Stimulated activated naive CD8-positive, alpha-beta T cell treated with anti-CD3 and anti-CD28 coated beads, Interleukin-15, amount 100 ng/mL, for 72 hours (primary cell): ENCODE results near the gene CUTA.
A peak's percentile ranks its signal among the peaks of the same experiment; 100 is the strongest.
"Not testable (repeated sequence)": the region's sequence is repeated elsewhere in the genome, so short reads cannot be mapped to it uniquely, and the experiment has no call there.

Experiments used
- ATAC-seq: fragments of 150-1000 bp; cut with Tn5 transposase; 2 replicates; pipeline ENCODE4 v1.10.0; 2021; ENCODE audit warnings: mild to moderate bottlenecking, moderate library complexity
- DNase-seq, 2 donors: peaks; one replicate each; pipeline ENCODE4 v3.0.0; 2021 to 2022
- H3K27ac Mint-ChIP-seq, 2 donors: one replicate each; pipeline ENCODE4 v1.8.0; 2022; ENCODE audit warnings: mild to moderate bottlenecking in 2 of 2, mixed read lengths in 2 of 2, moderate library complexity in 2 of 2
- H3K27me3 Mint-ChIP-seq: one replicate; pipeline ENCODE4 v1.8.0; 2022; ENCODE audit warnings: mixed read lengths
- H3K4me1 Mint-ChIP-seq: one replicate; pipeline ENCODE4 v1.8.0; 2022; ENCODE audit warnings: mild to moderate bottlenecking, mixed read lengths
- H3K4me3 Mint-ChIP-seq, 2 donors: one replicate each; pipeline ENCODE4 v1.8.0; 2022; ENCODE audit warnings: mild to moderate bottlenecking in 2 of 2, mixed read lengths in 2 of 2, moderate library complexity in 1 of 2
- H3K9me3 Mint-ChIP-seq, 2 donors: one replicate each; pipeline ENCODE4 v1.8.0; 2022; ENCODE audit warnings: mixed read lengths in 2 of 2

CUTA gene

DNA sequence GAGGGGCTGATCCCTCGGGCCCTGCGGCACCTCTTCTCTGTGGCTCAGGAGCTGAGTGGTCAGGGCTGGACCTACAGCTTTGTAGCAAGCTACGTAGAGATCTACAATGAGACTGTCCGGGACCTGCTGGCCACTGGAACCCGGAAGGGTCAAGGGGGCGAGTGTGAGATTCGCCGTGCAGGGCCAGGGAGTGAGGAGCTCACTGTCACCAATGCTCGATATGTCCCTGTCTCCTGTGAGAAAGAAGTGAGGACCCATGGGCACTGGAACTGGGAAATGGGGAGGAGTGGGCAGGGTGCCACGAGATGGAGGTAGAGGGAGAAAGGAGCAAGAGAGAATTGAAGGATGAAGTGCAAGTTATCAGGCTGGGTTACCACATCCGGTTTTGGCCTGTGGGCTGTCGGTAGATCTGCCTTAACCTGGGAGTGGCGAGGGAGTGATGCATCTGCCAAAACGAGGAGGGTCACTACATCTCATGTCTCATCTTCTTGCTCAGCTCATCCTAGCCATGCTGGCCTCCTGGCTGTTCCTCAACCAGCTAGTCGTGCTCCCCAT is 12.4 kb downstream of the CUTA start:
- peaks cover 15% of the 10 kb centered on the region for H3K4me1 Mint-ChIP-seq
- peak overlapping the region in 1 of 2 donors; percentile 50 for H3K27ac Mint-ChIP-seq
- H3K27me3 Mint-ChIP-seq: no peaks in the 10 kb centered on the region
- no peak overlapping the region for H3K4me3 Mint-ChIP-seq
- no peak for ATAC-seq
- DNase-seq: no peak
- H3K9me3 Mint-ChIP-seq: no peaks in the 10 kb centered on the region

DNA sequence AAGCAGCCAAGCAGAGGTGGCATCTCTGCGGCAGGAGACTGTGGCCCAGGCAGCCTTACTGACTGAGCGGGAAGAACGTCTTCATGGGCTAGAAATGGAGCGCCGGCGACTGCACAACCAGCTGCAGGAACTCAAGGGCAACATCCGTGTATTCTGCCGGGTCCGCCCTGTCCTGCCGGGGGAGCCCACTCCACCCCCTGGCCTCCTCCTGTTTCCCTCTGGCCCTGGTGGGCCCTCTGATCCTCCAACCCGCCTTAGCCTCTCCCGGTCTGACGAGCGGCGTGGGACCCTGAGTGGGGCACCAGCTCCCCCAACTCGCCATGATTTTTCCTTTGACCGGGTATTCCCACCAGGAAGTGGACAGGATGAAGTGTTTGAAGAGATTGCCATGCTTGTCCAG is 13.0 kb downstream of the CUTA start:
- ATAC-seq: no peak
- H3K4me1 Mint-ChIP-seq: peaks cover 12% of the 10 kb centered on the region
- no peak for DNase-seq
- H3K4me3 Mint-ChIP-seq: no peak overlapping the region
- no peaks in the 10 kb centered on the region for H3K9me3 Mint-ChIP-seq
- H3K27me3 Mint-ChIP-seq: no peaks in the 10 kb centered on the region
- H3K27ac Mint-ChIP-seq: no peak overlapping the region

DNA sequence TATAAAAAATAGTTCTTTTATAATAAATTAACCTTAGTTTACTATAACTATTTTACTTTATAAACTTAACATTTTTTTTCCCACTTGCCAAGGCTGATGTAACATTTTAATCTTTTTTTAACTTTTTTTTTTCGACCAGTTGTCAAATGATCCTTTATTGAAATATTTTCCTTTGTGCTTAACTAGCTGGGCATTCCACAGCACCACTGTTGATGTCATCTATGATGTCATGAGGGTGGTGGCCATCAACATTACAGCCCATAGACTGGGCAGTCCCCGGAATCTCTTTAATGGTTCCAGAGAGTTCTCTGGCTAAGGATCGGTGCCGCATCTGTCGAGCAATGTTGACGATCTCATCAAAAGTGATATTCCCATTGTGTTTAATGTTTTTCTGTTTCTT is 18.0 kb downstream of the CUTA start:
- H3K9me3 Mint-ChIP-seq, H3K4me3 Mint-ChIP-seq, H3K27me3 Mint-ChIP-seq, DNase-seq, H3K4me1 Mint-ChIP-seq, ATAC-seq, H3K27ac Mint-ChIP-seq: not testable (repeated sequence)

DNA sequence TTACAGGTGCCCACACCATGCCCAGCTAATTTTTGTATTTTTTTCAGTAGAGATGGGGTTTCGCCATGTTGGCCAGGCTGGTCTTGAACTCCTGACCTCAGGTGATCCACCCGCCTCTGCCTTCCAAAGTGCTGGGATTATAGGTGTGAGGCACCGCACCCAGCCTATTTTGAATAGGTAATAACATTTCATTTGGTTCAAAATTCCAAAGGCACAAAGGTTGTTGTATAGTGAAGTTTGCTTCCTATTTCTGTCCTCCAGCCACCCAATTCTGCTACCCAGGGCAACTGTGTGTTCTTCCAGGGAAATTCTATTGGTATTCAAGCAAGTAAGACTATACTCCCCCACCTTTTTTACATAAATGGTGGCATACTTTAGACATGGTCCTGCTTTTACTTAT is 19.3 kb downstream of the CUTA start:
- not testable (repeated sequence) for DNase-seq, H3K4me3 Mint-ChIP-seq, ATAC-seq, H3K27ac Mint-ChIP-seq, H3K27me3 Mint-ChIP-seq, H3K9me3 Mint-ChIP-seq
- peaks cover 19% of the 10 kb centered on the region for H3K4me1 Mint-ChIP-seq

DNA sequence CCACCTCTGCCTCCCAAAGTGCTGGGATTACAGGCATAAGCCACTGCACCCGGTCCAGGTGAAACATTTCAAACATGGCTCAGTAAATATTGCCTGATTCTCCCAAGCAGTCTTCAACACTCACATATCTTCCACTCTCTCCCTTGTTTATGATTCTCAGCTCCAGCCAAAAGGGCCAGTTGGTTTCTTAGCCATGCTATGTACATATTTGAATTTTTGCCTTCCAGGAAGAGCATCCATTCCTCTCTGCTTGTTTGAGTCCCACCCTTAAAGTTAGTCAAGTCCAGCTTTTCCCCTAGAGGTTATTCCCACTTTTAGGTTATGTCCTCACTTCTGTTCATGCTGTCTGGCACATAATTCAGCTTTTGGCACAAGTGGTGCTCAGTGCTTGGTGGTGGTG is 20.4 kb downstream of the CUTA start:
- peaks cover 29% of the 10 kb centered on the region for H3K4me1 Mint-ChIP-seq
- H3K27ac Mint-ChIP-seq: no peak overlapping the region
- ATAC-seq (no peak), DNase-seq (no peak)
- no peaks in the 10 kb centered on the region for H3K9me3 Mint-ChIP-seq
- no peak overlapping the region for H3K4me3 Mint-ChIP-seq
- H3K27me3 Mint-ChIP-seq: no peaks in the 10 kb centered on the region

DNA sequence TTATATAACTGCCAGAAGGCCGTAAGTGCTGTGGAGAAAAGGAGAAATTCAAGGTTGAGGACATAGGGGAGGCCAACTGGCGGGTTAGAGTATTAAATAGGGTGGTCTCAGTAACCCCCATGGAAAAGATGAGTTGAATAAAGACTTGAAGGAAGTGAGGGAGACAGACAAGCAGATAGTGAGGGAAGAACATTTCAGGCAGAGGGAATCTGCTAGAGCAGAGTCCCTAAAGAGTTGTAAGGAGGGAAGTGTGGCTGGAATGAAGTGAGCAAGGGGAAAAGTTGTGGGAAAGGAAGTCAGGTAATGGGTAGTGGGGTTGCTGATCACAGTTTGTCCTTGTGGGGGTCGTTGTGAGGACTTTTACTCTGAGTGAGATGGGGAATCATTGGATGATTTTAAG is 24.9 kb downstream of the CUTA start:
- Mint-ChIP-seq H3K4me1 (peaks cover 43% of the 10 kb centered on the region), H3K27me3 (no peaks in the 10 kb centered on the region), H3K27ac (peak overlapping the region; percentile 45 to 94), H3K4me3 (peak overlapping the region; percentile 94 to 97), H3K9me3 (no peaks in the 10 kb centered on the region)
- ATAC-seq: no peak
- DNase-seq: no peak

DNA sequence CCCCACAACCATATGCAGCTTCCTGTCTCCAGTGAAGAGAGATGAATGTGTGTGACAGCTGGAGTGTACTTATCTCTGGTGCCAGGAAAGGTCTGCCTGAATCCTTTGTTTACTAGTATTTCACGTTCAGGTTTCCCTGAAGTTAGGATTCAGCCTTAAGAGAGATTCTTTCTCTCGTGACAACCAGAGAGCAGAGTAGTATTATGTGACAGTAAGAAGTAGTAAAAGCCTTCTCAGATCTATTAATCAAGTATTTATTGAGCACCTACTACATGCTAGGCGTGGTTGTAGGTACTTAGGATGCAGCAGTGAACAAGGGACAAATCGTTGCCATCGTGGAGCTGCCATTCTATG is 25.3 kb downstream of the CUTA start:
- H3K4me3 Mint-ChIP-seq: peak overlapping the region; percentile 94 to 97

DNA sequence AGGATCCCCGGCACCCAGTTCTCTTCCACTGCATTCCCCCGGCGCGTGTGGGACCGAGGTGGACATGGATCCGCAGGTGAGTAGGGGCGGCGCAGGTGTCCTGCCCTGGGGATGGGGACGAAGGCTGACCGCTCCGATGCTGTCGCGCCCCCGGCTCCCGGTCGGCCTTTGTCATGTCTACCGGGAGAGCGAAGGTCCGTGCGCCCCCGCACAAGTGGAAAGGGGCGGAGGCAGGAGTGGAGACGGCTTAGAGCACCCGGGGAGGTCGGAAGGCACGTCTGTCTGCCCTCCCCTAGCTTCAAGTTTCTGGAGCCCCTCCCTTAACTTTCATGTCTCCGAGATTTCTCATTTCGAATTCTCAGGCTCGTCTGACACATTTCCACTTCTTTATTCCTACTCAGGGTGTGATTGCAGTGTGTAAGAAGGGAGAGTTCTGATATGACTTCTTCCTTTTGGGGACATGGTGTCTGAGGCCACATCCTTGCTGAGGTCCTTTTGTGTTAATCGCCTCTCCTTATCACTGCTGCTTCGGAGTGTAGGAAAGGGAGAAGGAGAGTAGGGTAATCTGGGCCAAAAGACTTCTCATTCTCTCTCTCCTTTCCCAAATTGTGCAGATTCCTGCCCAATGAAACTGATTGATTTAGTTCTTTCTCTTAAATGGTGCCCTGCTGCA is 25.8 kb downstream of the CUTA start:
- Mint-ChIP-seq H3K9me3 (no peaks in the 10 kb centered on the region), H3K27ac (peak overlapping the region; percentile 94 to 97), H3K27me3 (no peaks in the 10 kb centered on the region), H3K4me1 (peaks cover 43% of the 10 kb centered on the region), H3K4me3 (peak overlapping the region; percentile 94 to 97)
- DNase-seq (peak; percentile 37 to 61), ATAC-seq (peak; percentile 52)

More for the DNA sequence above, 25.3 kb downstream of the CUTA start:
- Mint-ChIP-seq H3K4me1 (peaks cover 43% of the 10 kb centered on the region), H3K27ac (peak overlapping the region; percentile 94 to 97), H3K27me3 (no peaks in the 10 kb centered on the region), H3K9me3 (no peaks in the 10 kb centered on the region)
- ATAC-seq (no peak), DNase-seq (no peak)

DNA sequence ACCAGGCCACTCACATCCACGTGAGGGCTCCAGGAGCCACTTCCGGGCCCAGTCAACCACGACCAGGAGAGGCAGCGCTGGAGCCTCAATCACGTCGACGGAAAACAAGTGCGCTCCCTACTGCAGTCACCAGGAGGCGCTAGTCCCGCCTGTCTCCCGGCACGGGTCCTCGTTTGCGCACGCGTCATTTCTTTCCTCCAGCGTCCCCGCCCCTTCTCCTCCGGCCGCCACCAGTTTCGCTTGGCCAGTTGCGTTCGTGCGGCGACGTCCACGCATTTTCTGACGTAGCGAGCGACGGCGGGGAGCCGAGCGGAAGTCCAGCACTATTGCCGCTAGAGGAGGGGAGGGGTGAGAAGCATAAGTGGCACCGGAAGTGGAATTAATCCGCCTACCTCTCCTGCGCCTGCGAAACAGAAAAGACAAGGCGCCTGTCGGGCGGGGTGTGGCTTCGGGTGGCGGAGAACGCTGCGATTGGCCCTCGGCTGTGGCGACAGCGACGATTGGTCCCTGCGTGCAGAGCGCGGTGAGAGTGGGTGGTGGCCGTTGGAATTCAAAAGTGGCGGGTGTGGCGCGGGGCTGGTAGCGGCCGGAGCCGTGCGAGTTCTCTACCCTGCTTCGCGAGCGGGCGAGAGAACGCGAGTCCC is 26.5 kb downstream of the CUTA start, which contains the start of gene KIFC1:
TSS of gene KIFC1 (plus strand) at position 546 of the 644 bp plus-strand sequence. CDS start 163 bp downstream, outside the sequence.
- peak within 1 kb of the TSS; percentile 94 to 97 for H3K27ac Mint-ChIP-seq
- H3K4me1 Mint-ChIP-seq: peaks cover 43% of the 10 kb centered on the region
- DNase-seq (peak; percentile 99), ATAC-seq (peak; percentile 96)
- H3K27me3 Mint-ChIP-seq: no peaks in the 10 kb centered on the region
- H3K4me3 Mint-ChIP-seq: peak within 1 kb of the TSS; percentile 94 to 97
- H3K9me3 Mint-ChIP-seq: no peaks in the 10 kb centered on the region

DNA sequence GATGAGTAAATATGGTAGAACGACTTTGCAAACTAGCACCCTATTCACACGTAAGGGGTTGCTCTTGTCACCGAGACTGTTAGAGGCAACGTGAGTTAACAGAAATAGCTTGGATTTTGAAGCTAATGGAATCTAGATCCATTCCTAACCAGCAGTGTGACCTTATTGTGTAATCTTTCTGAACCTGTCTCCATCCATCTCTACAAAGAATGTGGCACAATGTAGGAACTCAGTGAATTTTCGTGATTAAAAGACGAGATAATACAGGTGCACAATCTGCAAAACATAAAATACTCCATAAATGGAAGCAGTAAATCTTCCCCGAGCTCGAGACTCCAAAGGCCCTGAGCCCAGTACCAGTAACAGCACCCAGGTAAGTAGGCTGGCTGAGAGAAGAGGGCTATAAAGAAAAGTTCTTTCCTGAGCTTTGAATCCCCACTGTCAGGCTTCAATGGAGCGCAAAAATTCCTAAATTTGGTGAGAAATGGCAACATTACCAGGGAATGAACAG is 27.1 kb downstream of the CUTA start:
- H3K9me3 Mint-ChIP-seq: no peaks in the 10 kb centered on the region
- ATAC-seq (peak; percentile 9), DNase-seq (no peak)
- peak overlapping the region; percentile 94 to 97 for H3K4me3 Mint-ChIP-seq
- no peaks in the 10 kb centered on the region for H3K27me3 Mint-ChIP-seq
- H3K4me1 Mint-ChIP-seq: peaks cover 43% of the 10 kb centered on the region
- peak overlapping the region; percentile 93 to 97 for H3K27ac Mint-ChIP-seq

DNA sequence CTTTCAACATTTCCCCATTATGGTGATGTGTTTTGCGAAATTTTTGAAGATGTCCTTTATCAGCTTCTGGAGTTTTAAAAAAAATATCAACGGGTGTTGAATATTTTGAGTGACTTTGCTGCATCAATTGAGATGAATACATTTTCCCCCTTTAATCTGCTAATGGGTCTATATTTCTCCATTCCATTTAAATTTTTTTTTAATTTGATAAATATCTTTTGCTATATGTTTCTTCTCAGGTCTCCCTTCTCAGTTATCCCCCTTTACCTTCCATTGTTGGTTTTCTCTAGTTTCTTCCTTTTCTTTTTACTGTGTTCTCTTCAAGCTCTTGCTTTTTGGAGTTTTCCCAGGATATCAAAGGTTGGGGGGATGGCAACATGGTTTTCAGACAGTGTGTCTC is 27.7 kb downstream of the CUTA start:
- Mint-ChIP-seq H3K9me3 (no peaks in the 10 kb centered on the region), H3K4me1 (peaks cover 39% of the 10 kb centered on the region)

DNA sequence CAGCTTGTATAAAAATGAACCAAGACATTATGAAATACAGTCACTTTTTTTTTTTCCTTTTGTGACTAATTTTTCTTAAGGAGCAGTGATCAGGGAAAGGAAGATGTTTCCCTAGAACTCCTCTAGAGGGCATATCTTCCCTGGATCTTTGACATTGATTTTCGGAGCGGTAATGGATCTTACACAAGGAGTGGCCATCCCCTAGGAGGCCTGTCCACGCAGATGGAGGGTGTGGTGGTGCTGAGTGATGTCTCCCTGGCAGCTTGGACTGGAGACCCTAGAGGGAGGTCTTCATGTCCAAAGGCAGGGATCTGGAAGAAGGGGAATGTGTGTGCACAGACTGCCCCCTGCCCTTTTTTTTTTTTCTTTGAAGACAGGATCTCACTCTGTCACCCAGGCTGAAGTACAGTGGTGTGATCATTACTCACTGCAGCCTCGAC is 33.3 kb downstream of the CUTA start:
- ATAC-seq (no peak), DNase-seq (no peak)
- Mint-ChIP-seq H3K9me3 (no peaks in the 10 kb centered on the region), H3K27me3 (no peaks in the 10 kb centered on the region), H3K4me3 (no peak overlapping the region), H3K4me1 (no peaks in the 10 kb centered on the region), H3K27ac (no peak overlapping the region)

More for the DNA sequence above, 27.7 kb downstream of the CUTA start:
- DNase-seq (no peak), ATAC-seq (no peak)
- Mint-ChIP-seq H3K27me3 (no peaks in the 10 kb centered on the region), H3K27ac (no peak overlapping the region), H3K4me3 (no peak overlapping the region)

DNA sequence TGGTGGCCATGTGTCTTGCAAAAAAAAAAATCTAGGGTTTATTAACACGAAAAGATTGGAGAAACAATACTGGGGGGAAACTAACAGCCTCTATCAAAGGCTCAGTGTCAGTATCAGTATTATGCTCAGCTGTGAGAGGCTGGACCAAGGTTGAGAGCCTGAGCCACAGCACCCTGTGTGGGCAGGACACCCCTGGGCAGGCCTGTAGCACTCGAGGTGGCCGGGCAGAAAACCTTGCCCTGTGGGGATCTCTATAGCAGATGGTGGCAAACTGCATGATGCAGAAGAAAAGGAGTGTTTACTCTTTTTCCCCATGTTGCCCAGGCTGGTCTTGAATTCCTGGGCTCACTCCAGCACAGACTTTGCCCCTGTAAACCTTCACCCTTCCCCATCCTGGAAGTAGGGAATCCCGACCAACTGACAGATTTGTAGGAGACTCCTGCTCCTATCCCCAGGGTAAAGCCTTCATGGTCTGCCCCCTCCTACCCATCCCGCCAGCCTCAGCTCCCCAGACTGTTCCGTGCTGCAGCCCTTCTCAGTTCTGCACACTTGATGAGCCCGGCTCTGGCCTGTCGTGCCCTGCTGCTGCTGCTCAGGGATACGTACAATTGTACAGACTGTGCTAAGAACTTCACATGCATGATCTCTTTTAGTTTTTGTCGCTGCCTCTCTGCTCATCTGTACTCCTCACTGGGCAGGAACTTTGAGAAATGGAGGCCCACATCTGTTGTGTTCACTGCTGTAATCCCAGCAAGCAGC is 34.3 kb downstream of the CUTA start:
- Mint-ChIP-seq H3K9me3 (no peaks in the 10 kb centered on the region), H3K4me1 (no peaks in the 10 kb centered on the region), H3K27me3 (no peaks in the 10 kb centered on the region), H3K27ac (no peak overlapping the region), H3K4me3 (no peak overlapping the region)
- ATAC-seq: no peak
- no peak for DNase-seq

DNA sequence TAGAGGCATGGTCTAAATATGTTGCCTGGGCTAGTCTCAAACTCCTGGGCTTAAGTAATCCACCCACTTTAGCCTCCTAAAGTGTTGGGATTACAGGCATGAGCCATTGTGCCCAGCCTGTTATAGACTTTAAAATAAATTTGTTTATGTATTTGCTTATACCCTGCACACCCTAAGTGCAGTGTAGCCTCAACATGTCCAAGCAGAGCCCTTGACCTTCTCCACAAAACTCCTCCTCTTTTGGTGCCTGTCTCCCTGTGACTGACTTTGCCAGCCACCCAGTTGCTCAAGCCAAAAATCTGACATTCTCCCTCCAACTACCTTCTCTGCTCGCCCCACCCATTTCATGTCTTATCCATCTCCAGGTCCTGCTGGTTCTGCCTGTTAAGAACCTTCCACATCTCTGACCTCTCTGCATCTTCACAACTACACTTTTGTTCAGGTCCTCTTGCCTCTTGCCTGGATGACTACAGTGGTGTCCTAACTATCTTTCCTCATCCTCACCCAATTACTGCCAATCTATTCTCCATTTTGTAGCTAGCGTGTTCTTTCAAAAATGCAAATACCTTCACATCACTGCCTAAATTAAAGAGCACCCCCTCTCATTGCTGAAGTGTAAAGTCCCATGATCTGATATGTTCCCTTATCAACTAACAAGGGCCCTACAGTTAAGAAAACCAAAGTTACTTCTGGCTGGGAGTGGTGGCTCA is 37.5 kb downstream of the CUTA start:
- DNase-seq (no peak), ATAC-seq (no peak)
- no peak overlapping the region for H3K27ac Mint-ChIP-seq
- H3K4me1 Mint-ChIP-seq: no peaks in the 10 kb centered on the region
- H3K9me3 Mint-ChIP-seq: no peaks in the 10 kb centered on the region
- H3K4me3 Mint-ChIP-seq: no peak overlapping the region
- no peaks in the 10 kb centered on the region for H3K27me3 Mint-ChIP-seq

DNA sequence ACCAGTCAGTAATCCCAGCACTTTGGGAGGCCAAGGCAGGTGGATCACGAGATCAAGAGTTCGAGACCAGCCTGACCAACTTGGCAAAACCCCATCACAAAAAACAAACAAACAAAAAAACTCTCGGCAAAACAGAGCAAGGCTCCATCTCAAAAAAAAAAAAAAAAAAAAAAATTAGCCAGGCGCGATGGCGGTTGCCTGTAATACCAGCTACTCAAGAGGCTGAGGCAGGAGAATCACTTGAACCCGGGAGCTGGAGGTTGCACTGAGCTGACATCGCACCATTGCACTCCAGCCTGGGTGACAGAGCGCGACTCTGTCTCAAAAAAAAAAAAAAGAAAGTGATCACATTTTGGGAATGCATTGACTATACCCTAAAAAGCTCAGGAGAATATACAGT is 38.7 kb downstream of the CUTA start:
- H3K27ac Mint-ChIP-seq, H3K4me3 Mint-ChIP-seq: not testable (repeated sequence)

More for the DNA sequence above, 38.7 kb downstream of the CUTA start:
- H3K9me3 Mint-ChIP-seq, ATAC-seq, H3K27me3 Mint-ChIP-seq, DNase-seq, H3K4me1 Mint-ChIP-seq: not testable (repeated sequence)
